Erythroblast (primary cell): Measurements from ENCODE around the gene EPS8L3.

Source experiments
- GATA1 ChIP-seq: IDR thresholded peaks from 2 replicates; pipeline ENCODE4 v1.6.1; 2011; ENCODE audit warnings: low read depth, mild to moderate bottlenecking, control low read depth, low read length, moderate library complexity
- POLR2A ChIP-seq: IDR thresholded peaks from 2 replicates; pipeline ENCODE4 v1.6.1; 2011; ENCODE audit warnings: mild to moderate bottlenecking, low read length

- TF ChIP-seq POLR2A (no peak), GATA1 (no peak)
Measured at GRCh38 chr1:109786112-109786480, 22.4 kb upstream of the EPS8L3 start.
